GM19023 (cell line): Measurements from ENCODE around the gene NBPF9.
"Not testable (repeated sequence)": the region's sequence is repeated elsewhere in the genome, so short reads cannot be mapped to it uniquely, and the experiment has no call there.

Source experiments
- ATAC-seq: cut with Tn5 transposase; IDR thresholded peaks from one replicate; pipeline ENCODE4 v1.9.1; 2021; ENCODE audit warnings: mild to moderate bottlenecking, moderate library complexity; ENCODE audit not compliant: unreplicated experiment

NBPF9 gene

GRCh38 chr1:149013513-149013912 is 89.8 kb downstream of the NBPF9 start:
- ATAC-seq, result not testable (repeated sequence)

- not testable (repeated sequence) for ATAC-seq
Observed at GRCh38 chr1:149012599-149012998, 90.8 kb downstream of the NBPF9 start.

- not testable (repeated sequence) for ATAC-seq
Observed at GRCh38 chr1:149009761-149010160, 93.6 kb downstream of the NBPF9 start.

GRCh38 chr1:149008769-149009168 is 94.6 kb downstream of the NBPF9 start:
- not testable (repeated sequence) for ATAC-seq

GRCh38 chr1:149008326-149008725 is 95.0 kb downstream of the NBPF9 start:
- ATAC-seq, result not testable (repeated sequence)
